H1 (cell line): ENCODE data around the gene SVIP. TPM values are rescaled to one million over a fixed set of nuclear protein-coding genes. Genes with fewer than 3 reads are reported as not detected.

Experiments
- CTCF ChIA-PET: fragments of 300-600 bp; sonication (Branson Sonifier 250); formaldehyde crosslinking; loops from one replicate; lab custom pipeline; 2021; ENCODE audit not compliant: partially characterized antibody; lab: Charles Lee
- POLR2A ChIA-PET: fragments of 300-600 bp; sonication (Branson Sonifier 250); formaldehyde crosslinking; loops from one replicate; lab custom pipeline; 2021; ENCODE audit warnings: inconsistent platforms; ENCODE audit not compliant: partially characterized antibody; lab: Charles Lee
- DNase-seq, 2 experiments: peaks; one replicate each; pipeline versions ENCODE4 v3.0.0 to v3.0.0-alpha.2; 2010 to 2022; ENCODE audit warnings: low spot score in 2 of 2, low read depth in 1 of 2, mixed read lengths in 1 of 2
- FAIRE-seq: peaks from 2 replicates; lab custom pipeline; 2011; peaks lifted over from hg19 to GRCh38; lab: Jason Lieb, UNC
- H2AFZ ChIP-seq: 2 replicates; pipeline ENCODE4 v1.8.1; 2012; ENCODE audit warnings: low read length, inconsistent platforms
- H2AK5ac ChIP-seq: 2 replicates; pipeline ENCODE4 v1.6.1; 2013; ENCODE audit warnings: low read depth, low read length
- H2BK120ac ChIP-seq: replicated peaks from 2 replicates; pipeline ENCODE3; 2013; ENCODE audit warnings: low read depth, low read length, inconsistent platforms
- H2BK12ac ChIP-seq: 2 replicates; pipeline ENCODE4 v1.6.1; 2013; ENCODE audit warnings: low read depth, low read length
- H2BK15ac ChIP-seq: 2 replicates; pipeline ENCODE4 v1.6.1; 2013; ENCODE audit warnings: low read length
- H2BK20ac ChIP-seq: 2 replicates; pipeline ENCODE4 v1.6.1; 2013; ENCODE audit warnings: low read length
- H2BK5ac ChIP-seq: 2 replicates; pipeline ENCODE4 v1.6.1; 2013; ENCODE audit warnings: low read depth, low read length
- H3K14ac ChIP-seq: 2 replicates; pipeline ENCODE4 v1.6.1; 2013; ENCODE audit warnings: inconsistent platforms; ENCODE audit not compliant: insufficient read length
- H3K18ac ChIP-seq: 2 replicates; pipeline ENCODE4 v1.6.1; 2013; ENCODE audit warnings: low read length; ENCODE audit errors: extremely low read depth
- H3K23ac ChIP-seq: 2 replicates; pipeline ENCODE4 v1.6.1; 2013; ENCODE audit warnings: inconsistent platforms; ENCODE audit not compliant: insufficient read length
- H3K23me2 ChIP-seq: 2 replicates; pipeline ENCODE4 v1.6.1; 2013; ENCODE audit warnings: low read depth, low read length
- H3K27ac ChIP-seq: 2 replicates; pipeline ENCODE4 v1.6.1; 2011; ENCODE audit warnings: low read depth, low read length, inconsistent platforms
- H3K27me3 ChIP-seq, 4 experiments: replicated peaks in 1 of 4; 1 replicate in 1 of 4; 2 replicates in 3 of 4; pipeline versions ENCODE4 v1.6.1 to v1.8.1; 2011 to 2013; ENCODE audit warnings: low read length in 3 of 4, mild to moderate bottlenecking in 3 of 4, inconsistent platforms in 2 of 4, mixed read lengths in 2 of 4, moderate library complexity in 1 of 4; ENCODE audit not compliant: control insufficient read depth in 3 of 4, insufficient read depth in 3 of 4; ENCODE audit errors: extremely low read depth in 1 of 4
- H3K36me3 ChIP-seq, 4 experiments: 2 replicates each; pipeline versions ENCODE4 v1.6.1 to v1.8.1; 2011 to 2013; ENCODE audit warnings: mild to moderate bottlenecking in 4 of 4, low read length in 3 of 4, moderate library complexity in 2 of 4, control low read depth in 1 of 4, inconsistent platforms in 1 of 4; ENCODE audit not compliant: insufficient read depth in 4 of 4, control insufficient read depth in 2 of 4
- H3K4ac ChIP-seq: replicated peaks from 2 replicates; pipeline ENCODE3; 2013; ENCODE audit warnings: low read length, low read depth, mixed read lengths, inconsistent platforms; ENCODE audit not compliant: insufficient read length
- H3K4me1 ChIP-seq, 4 experiments: replicated peaks in 1 of 4; 1 replicate in 1 of 4; 2 replicates in 3 of 4; pipeline versions ENCODE4 v1.6.1 to v1.8.1; 2011 to 2013; ENCODE audit warnings: low read length in 3 of 4, inconsistent platforms in 2 of 4, mixed read lengths in 1 of 4; ENCODE audit not compliant: insufficient read depth in 4 of 4, control insufficient read depth in 3 of 4
- H3K4me2 ChIP-seq, 2 experiments: 2 replicates each; pipeline versions ENCODE4 v1.6.1 to v1.8.1; 2011 to 2013; ENCODE audit warnings: low read depth in 2 of 2, low read length in 2 of 2, control low read depth in 1 of 2, inconsistent platforms in 1 of 2, mild to moderate bottlenecking in 1 of 2; ENCODE audit not compliant: insufficient read depth in 1 of 2
- H3K4me3 ChIP-seq, 4 experiments: fragments of 200-600, 300-600 bp in 1 of 4; sonication (generic), shearing (Covaris generic), sonication (Bioruptor Twin) in 1 of 4; 2 replicates each; pipeline versions ENCODE4 v1.5.1 to v1.8.1; 2011 to 2016; ENCODE audit warnings: low read length in 4 of 4, low read depth in 3 of 4, control low read depth in 2 of 4, inconsistent platforms in 2 of 4, mild to moderate bottlenecking in 2 of 4, mixed read lengths in 1 of 4, moderate library complexity in 1 of 4; ENCODE audit not compliant: insufficient read depth in 2 of 4; ENCODE audit errors: extremely low read depth in 1 of 4
- H3K56ac ChIP-seq: replicated peaks from 2 replicates; pipeline ENCODE3; 2013; ENCODE audit warnings: low read depth, mild to moderate bottlenecking, mixed read lengths, low read length, inconsistent platforms; ENCODE audit not compliant: insufficient read length
- H3K79me1 ChIP-seq: 2 replicates; pipeline ENCODE4 v1.6.1; 2013; ENCODE audit warnings: low read depth, low read length, control low read depth
- H3K79me2 ChIP-seq, 2 experiments: 2 replicates each; pipeline versions ENCODE4 v1.6.1 to v1.8.1; 2012 to 2013; ENCODE audit warnings: low read length in 2 of 2, mild to moderate bottlenecking in 2 of 2, inconsistent platforms in 1 of 2; ENCODE audit not compliant: insufficient read depth in 2 of 2, control insufficient read depth in 1 of 2
- H3K9ac ChIP-seq, 4 experiments: replicated peaks in 1 of 4; 1 replicate in 1 of 4; 2 replicates in 3 of 4; pipeline versions ENCODE4 v1.6.1 to v1.8.1; 2011 to 2013; ENCODE audit warnings: low read depth in 3 of 4, low read length in 3 of 4, control low read depth in 2 of 4, mild to moderate bottlenecking in 2 of 4, moderate library complexity in 2 of 4, inconsistent platforms in 1 of 4; ENCODE audit errors: extremely low read depth in 1 of 4
- H3K9me3 ChIP-seq, 2 experiments: 2 replicates each; pipeline versions ENCODE4 v1.6.1 to v1.8.1; 2012 to 2013; ENCODE audit warnings: mild to moderate bottlenecking in 2 of 2, moderate library complexity in 2 of 2, control low read depth in 1 of 2, inconsistent platforms in 1 of 2, low read depth in 1 of 2, low read length in 1 of 2, mixed read lengths in 1 of 2; ENCODE audit not compliant: insufficient read depth in 2 of 2
- H4K20me1 ChIP-seq, 2 experiments: replicated peaks in 1 of 2; 2 replicates each; pipeline versions ENCODE3 to v1.8.1; 2011 to 2013; ENCODE audit warnings: inconsistent platforms in 2 of 2, low read length in 2 of 2, mild to moderate bottlenecking in 1 of 2; ENCODE audit not compliant: insufficient read depth in 2 of 2, control insufficient read depth in 1 of 2
- H4K5ac ChIP-seq: 2 replicates; pipeline ENCODE4 v1.6.1; 2013; ENCODE audit warnings: low read length, low read depth, mixed read lengths, inconsistent platforms; ENCODE audit not compliant: insufficient read length
- H4K8ac ChIP-seq: 2 replicates; pipeline ENCODE4 v1.8.0; 2013; ENCODE audit warnings: mild to moderate bottlenecking, moderate library complexity, low read length, inconsistent platforms; ENCODE audit not compliant: insufficient read depth; ENCODE audit errors: extremely low read depth
- H4K91ac ChIP-seq: replicated peaks from 2 replicates; pipeline ENCODE3; 2013; ENCODE audit warnings: low read length, mixed read lengths, inconsistent platforms; ENCODE audit not compliant: insufficient read length
- RAD21 ChIP-seq, 2 experiments: IDR thresholded peaks in 1 of 2; conservative IDR thresholded peaks in 1 of 2; 2 replicates each; pipeline ENCODE4 v1.6.1; 2011; ENCODE audit warnings: low read depth in 2 of 2, low read length in 2 of 2, improper control_type of control experiment in 1 of 2, inconsistent platforms in 1 of 2, mild to moderate bottlenecking in 1 of 2, moderate library complexity in 1 of 2
- TEAD4 ChIP-seq: IDR thresholded peaks from 2 replicates; pipeline ENCODE4 v1.6.1; 2012; ENCODE audit warnings: low read depth, low read length, inconsistent platforms, mixed read lengths
- polyA plus RNA-seq, 7 experiments: library from polyadenylated mRNA; depleted of rRNA in 3 of 7; stranded (reverse) in 5 of 7; unstranded in 2 of 7; fragments of >200 nt in 5 of 7; fragments of 200-250 nt in 2 of 7; gene quantifications; 1 replicate in 5 of 7; 2 replicates in 1 of 7; 4 replicates in 1 of 7; pipeline versions ENCODE4 v1.2.1 to v1.2.3, GENCODE V29; 2011 to 2013; ENCODE audit warnings: missing spikeins in 2 of 7, mixed read lengths in 2 of 7
- total RNA-seq: library from RNA; stranded (reverse); fragmentation: NEBNext Ultra II Directional; extraction: Animal tissue kit (Norgen Biotek cat#: 25700); gene quantifications from 2 replicates; pipeline ENCODE4 v1.2.1, GENCODE V29; 2021

The SVIP gene
- total and polyA plus RNA-seq, 2 of the 8 experiments (the other 6 are each of a cell fraction or from before 2014, with no cell fraction given), result 1.2 to 11.4 TPM

GRCh38 chr11:22785251-22785650 is 44.4 kb downstream of the SVIP start:
- Histone ChIP-seq H3K27me3 (no peaks in the 10 kb centered on the region), H3K9me3 (no peaks in the 10 kb centered on the region), H4K20me1 (no peaks in the 10 kb centered on the region), H4K91ac (no peak overlapping the region), H2BK120ac (no peak overlapping the region), H3K56ac (no peak overlapping the region), H2AFZ (no peak overlapping the region; the same call in 1 of the 2 replicates), H3K36me3 (no peaks in the 10 kb centered on the region), H3K4ac (no peak overlapping the region), H3K27ac (no peak overlapping the region), H3K23ac (no peak overlapping the region), H3K79me2 (no peaks in the 10 kb centered on the region), H3K18ac (no peak overlapping the region), H3K4me1 (no peaks in the 10 kb centered on the region), H3K79me1 (no peaks in the 10 kb centered on the region), H4K5ac (no peak overlapping the region), H2BK20ac (no peak overlapping the region), H4K8ac (no peak overlapping the region), H3K23me2 (no peaks in the 10 kb centered on the region), H2BK12ac (no peak overlapping the region), H2BK5ac (no peak overlapping the region), H3K9ac (no peak overlapping the region), H3K4me3 (no peak overlapping the region), H2BK15ac (no peak overlapping the region), H3K4me2 (no peak overlapping the region), H3K14ac (no peak overlapping the region), H2AK5ac (no peak overlapping the region)
- POLR2A ChIA-PET, result no interaction called here
- DNase-seq (no peak), FAIRE-seq (no peak)
- no peak for TF ChIP-seq TEAD4
- no peak for TF ChIP-seq RAD21 (IDR thresholded peaks at IDR 0.05 in 1 of 2, conservative IDR thresholded peaks at IDR 0.05 in 1 of 2; ENCODE audit: low read depth in 2 of 2, low read length in 2 of 2)
- CTCF ChIA-PET, result interaction anchor here (1.1 to 1.4 kb wide), 3 partner anchors 114 to 152 kb away, joined by 3 to 4 read pairs (median 3); no protein-coding TSS in a partner anchor
